Measurements from ENCODE around the gene DMD.

Gene DMD

GRCh38 chrX:31130457-31131220 lies 2080.7 kb downstream of the DMD start:
- no peak for DNase-seq

GRCh38 chrX:31128855-31129254 lies 2082.5 kb downstream of the DMD start:
- no peak for DNase-seq

GRCh38 chrX:31127716-31128115 lies 2083.6 kb downstream of the DMD start:
- no peak for DNase-seq

DNA sequence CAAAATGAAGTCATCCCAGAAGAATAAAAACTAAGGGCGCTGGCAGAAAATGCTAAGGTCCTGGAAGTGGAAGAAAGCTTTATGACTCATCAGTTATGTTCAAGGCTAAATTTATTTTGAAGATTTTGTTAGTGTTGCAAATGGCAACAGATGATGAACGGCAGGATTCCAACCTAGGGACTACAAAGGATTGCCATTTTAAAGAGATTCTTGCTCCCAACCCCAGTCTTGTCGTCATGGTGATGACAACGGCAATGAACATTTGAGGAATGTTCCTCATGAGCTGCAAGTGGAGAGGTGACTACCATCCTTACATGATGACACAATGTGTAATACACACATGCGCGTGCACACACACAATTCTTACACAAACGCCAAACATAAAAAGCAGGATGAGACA lies 2085.1 kb downstream of the DMD start:
- DNase-seq = no peak

GRCh38 chrX:31124536-31124935 lies 2086.8 kb downstream of the DMD start:
- no peak for DNase-seq

DNA sequence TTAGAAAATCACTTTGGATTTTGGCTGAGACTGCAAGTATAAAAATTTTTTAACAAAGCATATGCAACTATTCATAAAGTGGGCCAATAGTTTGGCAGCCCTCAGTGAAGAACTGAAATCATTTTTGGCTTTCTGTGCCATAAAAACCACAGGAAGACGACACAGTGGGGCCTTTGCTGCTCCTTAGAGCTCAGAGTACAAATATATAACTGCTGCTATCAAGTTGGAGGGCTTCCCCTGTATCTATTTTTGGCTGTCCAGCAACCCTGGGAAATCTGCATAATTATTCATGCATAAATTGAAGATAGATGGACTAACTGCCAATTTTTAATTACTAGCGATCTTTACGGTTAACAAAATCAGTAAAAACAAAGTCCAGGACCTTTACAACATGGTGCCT lies 2088.0 kb downstream of the DMD start:
- DNase-seq = no peak

- no peak for DNase-seq
These were observed 2094.1 kb downstream of the DMD start for GRCh38 chrX:31117266-31117665.

GRCh38 chrX:31115398-31115797 lies 2096.0 kb downstream of the DMD start:
- DNase-seq = no peak

DNA sequence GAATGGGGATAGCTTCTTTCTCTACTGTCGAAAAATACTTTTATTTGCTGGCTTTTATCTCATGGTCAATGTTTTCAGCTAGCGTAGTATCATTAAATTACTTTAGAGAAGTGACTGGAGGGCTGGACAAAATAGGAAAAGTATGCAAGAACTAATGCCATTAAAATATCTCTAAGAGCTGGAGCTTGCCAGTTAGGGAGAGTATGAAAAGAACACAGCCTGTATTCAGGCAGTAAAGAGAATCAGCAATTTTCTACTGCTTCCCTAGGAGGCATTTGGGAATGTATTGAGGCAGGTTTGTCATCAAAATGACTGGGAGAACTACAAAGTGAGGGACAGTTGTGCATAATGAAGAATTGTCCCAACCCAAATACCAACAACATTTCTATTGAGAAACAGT lies 2096.5 kb downstream of the DMD start:
- DNase-seq = no peak

GRCh38 chrX:31112226-31112999 lies 2098.9 kb downstream of the DMD start:
- no peak for DNase-seq

DNA sequence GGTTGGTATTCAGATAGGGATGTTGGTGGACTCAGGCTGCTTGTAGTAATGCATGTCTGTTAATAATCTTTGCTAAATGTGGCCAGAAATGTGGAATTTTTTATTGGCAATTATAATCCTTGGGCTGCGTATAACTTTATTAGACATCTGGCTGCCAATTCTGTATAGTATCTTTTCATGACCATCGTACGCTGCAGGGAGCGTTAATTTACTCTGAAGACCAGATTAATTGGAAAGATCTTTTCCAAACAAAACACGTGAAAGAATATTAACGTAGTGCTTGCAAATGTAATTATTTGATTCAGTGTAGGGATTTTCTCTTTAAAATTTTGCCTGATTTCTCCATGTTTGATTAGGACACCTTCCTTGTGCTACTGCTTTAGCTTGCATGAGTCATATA lies 2100.7 kb downstream of the DMD start:
- DNase-seq = no peak

DNA sequence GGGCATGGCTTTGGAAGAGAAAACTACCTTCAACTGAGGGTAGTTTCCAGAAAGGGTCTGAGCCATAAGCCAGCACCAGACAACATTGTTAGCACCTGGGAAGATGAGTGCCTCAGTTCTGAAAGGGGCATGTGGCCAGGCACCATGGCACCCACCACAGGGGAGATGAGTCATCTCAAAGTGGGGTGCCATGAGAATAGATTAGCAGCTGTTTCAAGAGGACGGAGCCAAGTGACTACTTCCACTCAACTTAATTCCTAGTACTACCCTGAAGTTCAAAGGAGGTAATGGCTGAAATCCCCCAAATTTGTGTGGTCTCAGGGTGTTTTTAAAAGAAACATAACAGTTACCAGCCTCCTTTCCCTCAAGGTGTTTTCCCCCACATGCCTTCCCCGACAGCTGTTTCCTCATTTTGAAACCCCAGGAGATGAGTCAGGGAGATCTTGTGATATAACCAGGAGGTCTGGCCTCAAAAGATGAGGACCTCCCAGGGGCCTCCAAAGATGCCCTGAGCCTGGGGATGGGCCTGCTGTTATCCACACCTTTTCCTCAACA lies 2111.7 kb downstream of the DMD start:
- peak; percentile 58 for DNase-seq

GRCh38 chrX:31098079-31098478 lies 2113.3 kb downstream of the DMD start:
- no peak for DNase-seq

DNA sequence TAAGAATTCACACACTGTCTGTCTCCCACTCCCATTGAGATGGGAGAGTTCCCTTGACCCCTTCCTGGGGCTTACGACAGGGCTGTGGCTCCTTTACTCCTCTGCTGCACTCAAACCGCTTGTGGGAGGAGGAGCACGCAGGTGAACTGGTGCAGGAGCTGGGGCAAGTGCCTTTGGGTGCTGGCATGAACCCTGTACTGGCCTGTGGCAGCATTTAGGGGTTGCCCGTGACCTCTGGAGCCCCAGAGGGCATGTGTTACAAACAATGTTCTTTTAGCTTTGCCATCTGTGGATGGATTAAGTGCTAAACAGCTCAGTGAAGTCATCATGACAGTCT lies 2117.7 kb downstream of the DMD start:
- DNase-seq = no peak

GRCh38 chrX:31092970-31093638 lies 2118.2 kb downstream of the DMD start:
- DNase-seq = no peak

DNA sequence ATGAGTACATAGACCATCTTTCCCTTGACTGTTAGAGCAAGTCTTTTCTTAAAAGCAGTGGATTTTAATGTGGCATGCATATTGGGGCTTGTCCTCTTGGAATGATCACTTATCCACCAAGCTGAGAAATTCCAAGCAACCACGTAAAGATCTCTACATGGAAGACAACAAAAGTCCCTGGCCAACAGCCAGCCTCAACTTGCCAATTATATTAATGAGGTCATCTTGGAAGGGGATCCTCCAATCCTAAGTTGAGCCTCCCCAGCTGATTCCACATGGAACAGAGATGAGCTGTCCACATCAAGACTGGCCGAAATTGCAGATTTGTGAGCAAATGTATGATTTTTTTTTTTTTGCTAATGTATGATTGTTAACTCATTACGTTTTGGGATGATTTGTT lies 2118.9 kb downstream of the DMD start:
- no peak for DNase-seq

DNA sequence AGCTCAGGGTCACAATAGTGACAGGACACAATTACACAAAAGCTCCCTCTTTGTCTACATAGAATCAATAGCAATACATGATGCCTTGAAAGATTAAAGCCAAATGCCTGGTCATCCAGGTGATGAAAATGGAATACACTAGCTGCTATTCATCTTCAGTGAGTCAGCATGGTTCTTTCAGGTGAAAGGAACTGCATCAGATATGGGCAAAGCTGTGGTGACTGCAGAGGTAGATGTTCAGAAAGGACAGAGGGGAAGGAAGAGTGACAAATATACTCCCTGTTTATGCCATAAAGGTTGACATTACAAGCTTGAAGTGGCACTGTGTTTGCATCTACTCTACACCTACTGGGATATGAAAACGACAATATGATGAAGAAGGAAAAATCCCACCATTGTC lies 2119.5 kb downstream of the DMD start:
- no peak for DNase-seq

DNA sequence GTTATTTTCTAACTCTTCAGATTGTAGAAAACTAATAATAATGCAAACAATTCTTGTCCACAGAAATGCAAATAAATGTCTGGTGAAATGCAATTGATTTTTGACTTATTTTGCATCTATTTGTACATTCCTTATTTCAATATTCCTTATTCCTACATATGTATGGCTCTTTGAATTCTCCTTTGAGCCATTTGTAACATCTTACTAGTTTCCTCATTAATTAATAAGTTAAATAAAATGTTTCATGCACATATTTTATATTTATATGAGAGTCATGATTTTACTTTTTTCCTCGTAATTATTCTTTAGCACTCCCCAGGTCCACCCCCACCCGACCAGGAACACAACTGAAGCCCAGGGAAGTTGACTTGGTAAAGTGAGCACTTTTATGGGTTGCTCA lies 2136.8 kb downstream of the DMD start:
- DNase-seq = no peak

DNA sequence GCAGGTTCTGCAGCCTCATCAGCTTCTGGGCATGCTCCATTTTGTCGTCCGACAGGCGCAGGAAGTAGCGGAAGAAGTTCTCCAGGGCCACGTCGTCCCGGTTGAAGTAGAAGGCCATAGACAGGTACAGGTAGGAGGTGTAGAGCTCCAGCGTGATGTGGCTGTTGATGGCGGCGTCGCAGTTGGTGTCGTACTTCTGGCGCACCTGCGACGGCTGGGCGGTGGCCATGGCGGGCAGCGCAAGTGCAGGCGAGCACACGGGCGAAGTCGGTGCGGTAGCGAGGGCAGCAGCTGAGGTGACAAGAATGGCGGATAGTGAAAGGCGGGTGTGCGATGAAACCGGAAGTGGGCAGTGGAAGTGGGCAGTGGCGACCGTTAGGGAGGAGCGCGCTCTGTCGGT lies 2139.6 kb downstream of the DMD start, which contains the start of gene FTHL17:
Gene FTHL17 (minus strand): TSS at position 317 of the 400 bp plus-strand sequence. CDS start 88 bp downstream, at position 229.
- DNase-seq = no peak

DNA sequence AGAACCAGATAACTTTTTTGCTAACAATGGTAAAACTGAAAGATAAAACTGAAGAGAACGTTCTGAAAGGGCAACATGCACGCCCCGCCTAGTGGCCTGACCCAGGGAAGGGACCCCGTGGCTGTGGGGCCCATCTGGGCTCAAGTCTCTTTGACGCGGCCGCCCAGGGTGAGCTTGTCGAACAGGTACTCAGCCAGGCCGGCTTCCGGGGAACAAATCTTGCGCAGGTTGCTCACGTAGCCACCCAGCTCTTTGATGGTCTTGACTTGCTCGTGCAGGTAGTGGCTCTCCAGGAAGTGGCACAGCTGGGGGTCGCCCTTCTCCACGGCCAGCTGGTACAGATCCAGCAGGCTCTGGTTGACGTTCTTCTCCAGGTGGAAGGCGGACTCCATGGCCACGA lies 2140.1 kb downstream of the DMD start:
- DNase-seq = no peak

DNA sequence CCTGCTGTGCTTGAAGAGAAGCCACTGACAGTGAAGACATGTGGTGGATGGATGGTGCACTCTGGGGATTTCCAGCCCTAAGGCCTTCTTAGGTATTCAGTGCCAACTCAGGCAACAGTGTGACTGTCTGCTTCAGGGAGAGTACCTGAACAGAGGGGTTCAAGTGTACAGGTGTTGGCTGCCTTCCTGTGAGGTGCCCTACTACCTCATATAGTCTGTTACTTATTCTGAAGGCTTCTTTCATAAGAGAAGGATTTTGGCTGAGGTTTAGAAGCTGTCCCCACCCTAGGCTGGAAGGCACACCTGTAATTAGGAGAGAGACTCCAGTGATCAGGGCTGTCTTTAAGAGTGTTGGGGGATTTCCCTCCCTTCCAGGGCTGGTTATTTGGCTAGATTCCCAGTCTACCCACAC lies 2141.3 kb downstream of the DMD start:
- peak; percentile 18 for DNase-seq
